Measurements from ENCODE around the gene PNKP.

The PNKP gene

DNA sequence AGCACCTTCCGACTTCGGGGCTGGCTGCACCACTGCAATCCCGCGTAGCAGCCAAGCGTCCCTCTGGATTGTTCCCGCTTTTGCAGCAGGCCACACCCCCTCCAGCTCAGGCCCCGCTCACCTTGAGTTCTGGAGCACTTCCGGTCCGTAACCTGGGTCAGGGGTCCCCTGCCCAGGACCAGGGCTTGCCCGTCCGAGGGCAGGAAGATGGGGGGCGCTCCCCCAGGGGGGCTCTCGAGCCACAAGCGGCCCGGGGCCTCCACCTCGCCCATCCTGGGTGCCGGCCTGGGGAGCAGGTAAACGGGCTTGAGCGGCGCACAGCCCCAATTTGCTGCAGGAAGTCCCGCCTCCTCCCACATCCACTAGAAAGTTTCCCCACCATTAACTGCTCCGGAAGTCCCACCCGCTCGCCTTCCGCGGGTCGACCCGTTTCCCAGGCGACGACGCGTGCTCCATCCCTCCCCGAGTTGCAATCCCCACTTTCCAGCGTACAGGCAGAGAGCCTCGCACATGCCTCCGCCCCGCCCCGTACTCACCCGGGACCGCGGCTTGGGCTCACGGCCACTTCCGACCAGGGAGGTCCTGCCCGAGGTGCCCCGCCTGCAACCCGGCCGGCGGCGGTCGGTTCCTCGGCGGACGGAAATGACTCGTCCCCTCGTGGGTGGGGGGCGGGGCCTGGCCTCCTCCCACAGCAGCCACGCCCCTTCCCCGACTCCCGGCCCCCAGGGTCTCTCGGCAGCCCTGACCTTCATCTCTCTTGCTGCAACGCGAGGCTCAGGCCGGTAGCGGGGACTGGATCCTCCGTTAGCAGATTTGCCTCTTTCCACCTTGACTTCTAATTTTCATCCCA is at the start of gene PNKP:
PNKP (minus strand) TSS at position 644 of the 850 bp plus-strand sequence; CDS start at position 272, 372 bp downstream.
- peak; percentile 98 for DNase-seq

DNA sequence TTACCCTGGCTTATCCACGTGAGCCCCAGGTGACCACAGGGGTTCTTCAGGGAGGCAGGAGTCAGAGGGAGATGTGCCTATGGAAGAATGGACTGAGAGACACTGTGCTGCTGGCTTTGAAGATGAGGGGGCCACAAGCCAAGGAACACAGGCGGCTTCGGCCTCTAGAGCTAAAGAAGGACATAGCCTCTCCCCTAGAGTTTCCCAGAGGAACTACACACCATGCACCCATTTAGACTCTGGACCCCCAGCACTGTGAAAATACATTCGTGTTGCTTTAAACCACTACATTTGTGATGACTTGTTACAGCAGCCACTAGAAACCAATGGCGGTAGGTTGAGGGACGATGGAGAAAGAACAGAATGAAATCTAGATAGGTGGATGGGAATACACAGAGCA is 47.9 kb upstream of the PNKP start:
- DNase-seq, result no peak

DNA sequence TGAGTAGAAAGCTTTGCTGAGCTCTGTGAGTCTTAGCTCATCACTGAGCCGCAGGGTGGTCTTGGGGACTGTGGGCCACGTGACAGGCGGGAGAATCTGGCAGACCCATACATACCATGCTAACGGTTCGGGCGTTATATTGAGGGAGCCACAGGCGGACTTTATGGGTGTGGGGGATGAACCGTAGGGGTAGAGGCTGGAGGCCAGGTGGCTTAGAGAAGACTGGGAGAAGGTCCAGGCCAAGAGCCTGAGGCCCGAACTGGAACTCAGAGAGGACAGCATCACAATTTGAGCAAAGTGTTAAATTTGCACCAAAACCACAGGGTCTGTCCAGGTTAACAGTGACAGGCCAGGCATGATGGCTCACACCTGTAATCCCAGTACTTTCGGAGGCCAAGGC is 46.3 kb upstream of the PNKP start:
- DNase-seq, result no peak

DNA sequence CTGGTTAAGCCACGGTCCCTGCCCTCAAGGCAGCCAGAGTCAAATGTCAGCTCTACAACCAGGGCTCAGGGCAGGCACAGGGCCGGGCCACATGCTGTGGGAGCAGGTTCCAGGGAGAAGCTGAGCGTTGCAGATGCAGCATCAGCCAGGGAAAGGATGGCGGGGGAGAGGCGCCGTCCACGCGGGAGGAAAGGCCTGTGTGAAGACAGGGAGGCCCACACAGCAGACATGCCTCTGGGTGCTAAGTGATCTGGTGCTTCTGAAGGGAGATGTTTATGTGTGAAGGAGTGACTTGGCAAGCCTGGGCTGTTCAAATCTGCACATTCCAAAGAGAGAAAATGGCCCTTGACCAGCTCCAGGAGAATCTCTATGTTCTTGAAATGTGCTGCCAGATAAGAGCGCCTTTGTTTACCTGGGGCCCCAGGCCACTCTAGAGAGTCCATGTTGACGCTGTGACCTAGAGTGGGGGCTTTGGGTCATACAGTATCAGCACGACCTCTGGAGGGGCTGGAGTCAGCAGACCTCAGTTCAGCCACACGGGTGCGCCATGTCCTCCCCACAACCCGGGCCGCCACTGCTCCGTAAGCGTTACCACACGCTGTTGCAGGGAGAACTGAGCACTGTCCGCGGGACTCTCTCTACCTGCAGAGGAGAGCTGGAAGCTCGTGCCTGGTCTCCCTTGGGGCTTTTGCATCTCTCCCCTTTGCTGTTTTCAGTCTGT is 45.7 kb upstream of the PNKP start:
- DNase-seq, result no peak

DNA sequence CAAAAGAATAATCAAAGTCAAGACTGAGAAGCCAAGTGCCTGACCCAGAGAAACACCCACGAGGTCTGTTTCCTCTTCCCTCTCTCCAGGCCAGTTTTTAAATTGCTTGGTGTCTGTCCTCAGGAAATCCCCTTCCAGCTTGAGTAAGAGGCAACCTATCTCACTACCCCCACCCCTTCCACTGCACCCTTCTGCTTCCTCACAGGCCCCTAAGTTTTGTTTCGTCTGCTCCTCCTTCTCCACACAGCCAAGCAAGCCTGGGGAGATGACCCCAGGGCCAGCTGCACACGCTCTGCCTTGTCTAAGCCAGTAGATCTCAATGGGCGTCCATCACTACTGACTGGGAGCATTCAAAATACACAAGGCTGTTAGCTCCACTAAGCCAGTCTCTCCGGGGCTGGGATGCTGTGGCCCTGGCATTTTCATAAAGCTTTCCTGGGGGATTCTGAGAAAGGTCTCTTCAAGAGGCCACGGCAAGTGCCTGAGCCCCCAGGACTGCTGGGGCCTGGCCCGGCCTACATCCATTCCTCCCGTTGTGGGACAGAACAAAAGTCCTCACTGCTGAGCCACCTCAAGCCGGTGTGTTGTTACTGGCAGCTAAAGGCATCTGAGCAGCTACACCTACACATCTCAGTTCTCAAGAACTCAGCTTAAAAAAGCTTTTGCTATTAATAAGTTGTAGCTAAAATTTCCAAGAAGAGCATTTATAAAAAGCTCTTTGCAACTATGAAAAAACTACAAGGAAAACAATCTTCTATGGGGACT is 44.2 kb upstream of the PNKP start:
- no peak for DNase-seq

DNA sequence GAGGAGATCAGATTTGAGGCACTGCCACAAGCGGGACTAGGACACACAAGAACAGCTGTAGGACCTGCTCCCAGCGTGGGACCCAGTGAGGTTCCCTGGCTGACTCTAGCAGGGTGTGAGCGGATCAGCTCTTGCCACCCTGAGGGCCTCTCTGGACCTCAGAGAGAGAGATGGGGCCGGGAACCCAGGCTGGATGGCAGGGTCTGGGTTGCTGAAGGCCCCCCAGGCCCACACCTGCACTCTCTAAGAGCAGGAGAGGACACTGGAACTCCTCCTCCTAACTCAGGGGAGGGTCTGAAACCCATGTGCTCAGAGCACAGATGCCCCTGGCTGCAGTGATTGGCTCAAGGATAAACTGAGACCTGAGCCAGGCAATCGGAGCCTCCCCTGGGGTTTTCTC is 42.8 kb upstream of the PNKP start:
- DNase-seq, result no peak

DNA sequence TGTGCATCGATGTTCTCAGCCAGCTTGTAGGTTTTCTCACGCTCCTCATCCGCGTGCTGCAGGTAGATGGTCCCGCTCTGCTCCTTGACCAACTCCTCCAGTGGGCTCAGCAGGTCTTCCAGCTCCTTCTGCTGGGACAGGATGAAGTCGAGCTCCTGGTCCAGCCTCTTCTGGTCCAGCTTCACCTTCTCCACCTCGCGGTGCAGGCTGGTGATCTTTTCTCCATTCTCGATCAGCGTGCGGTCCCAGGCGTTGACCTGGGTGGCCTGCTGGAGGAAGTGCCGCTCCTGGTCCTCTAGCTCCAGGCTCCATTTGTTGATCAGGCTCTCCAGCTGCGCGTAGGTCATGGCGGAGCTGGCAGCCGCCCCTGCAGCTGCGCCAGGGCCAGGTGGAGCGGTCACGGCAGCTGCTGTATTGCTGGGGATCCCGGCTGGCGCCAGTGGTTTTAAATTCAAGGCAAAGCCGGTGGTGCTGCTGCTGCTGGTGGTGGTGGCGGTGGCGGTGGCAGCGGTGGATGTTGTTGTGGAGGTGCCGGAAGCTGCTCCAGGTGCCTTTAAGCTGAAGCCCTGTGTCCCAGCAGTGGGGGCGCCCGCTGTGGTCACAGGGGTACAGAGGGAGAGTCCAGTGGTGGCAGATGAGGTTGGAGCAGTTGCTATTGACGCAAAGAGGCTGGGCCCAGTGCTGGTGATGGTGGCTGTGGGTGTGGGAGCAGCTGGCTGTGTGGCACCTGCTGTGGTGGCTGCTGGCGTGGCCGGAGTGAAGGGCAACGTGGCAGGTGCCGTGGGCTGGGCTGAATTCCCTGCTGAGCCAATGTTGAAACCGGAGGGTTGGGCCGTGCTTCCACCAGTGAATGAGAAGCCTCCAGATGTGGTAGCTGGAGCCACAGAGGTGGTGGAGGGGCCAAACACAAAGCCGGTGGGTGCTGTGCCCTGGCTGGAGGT is 41.4 kb upstream of the PNKP start:
- DNase-seq, result no peak

DNA sequence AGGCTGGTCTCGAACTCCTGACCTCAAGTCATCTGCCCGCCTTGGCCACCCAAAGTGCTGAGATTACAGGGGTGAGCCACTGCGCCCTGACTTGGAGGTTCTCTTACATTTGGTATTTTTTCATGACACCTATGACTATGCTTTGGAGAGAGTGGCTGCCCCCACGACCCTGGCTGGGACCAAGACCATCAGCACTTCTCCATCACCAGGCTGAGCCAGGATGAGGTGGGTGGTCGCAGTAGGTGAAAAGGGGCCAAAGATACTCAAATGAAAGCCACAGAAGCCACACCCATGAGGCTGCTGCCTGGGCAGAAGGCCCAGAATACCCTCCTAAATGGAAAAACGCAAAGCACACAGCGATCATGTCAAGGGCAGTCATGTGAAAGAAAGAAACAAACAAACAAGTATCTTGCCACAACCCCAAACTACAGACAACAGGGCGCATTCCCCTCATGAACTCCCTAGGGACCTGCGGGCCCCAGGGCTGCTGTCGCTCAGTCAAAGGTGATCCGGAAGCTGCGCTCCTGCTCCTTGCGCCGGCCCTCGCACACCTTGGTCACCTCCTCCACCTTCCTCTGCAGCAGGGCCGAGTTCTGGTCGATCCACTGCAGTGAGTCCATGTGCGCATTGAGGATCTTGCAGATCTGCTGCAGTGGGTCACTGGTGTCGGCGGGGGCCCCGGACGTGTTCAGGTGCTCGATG is 40.5 kb upstream of the PNKP start:
- DNase-seq, result no peak

DNA sequence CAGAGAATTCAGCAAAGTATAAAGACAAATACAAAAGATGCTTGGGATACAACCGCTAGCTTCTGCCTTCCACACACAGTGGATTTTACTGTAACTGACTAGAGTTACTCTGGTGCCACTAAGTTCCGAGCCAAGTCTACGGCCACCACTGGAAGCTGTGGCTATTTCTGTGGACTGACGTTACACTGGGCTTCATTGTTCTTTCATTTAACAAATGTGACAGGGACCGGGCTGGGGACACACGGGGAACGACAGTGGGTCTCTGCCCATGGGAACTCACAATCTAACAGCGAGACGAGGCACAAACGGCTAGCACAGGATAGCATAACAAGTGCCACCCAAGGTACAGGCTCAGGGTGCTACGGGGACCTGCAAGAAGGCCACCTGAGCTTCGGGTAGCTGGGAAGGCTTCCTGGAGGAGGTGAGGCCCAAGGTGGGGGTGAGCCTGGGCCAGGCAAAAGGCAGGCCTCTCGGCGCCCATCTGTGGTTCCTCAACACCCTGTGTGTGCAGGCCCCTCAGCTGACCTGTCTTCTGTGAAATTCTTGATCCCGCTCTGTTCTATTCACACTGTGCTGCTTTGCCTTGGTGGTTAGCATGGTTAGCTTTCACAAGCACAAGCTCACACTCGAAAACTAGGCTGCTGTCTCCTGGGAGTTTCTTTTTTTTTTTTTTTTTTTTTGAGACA is 39.6 kb upstream of the PNKP start:
- no peak for DNase-seq

DNA sequence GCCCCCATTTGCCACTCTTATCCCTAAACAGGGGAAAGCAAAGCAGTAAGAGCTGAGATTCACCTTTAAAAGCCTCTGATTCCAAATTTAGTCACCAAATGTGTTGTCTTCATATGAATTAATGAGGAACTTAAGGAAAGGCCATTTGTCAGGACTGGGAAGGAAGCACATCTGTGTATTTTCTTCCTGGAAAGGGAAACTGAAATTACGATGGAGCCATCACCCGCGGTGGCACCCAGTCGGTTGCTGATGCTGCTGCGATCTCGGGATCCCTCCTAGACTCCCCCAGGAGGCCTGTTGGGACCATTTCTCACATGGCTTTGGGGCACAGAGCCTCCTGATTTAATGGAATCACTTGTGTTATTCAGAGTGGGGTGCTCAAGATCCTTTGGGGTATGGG is 36.8 kb upstream of the PNKP start:
- DNase-seq, result no peak

DNA sequence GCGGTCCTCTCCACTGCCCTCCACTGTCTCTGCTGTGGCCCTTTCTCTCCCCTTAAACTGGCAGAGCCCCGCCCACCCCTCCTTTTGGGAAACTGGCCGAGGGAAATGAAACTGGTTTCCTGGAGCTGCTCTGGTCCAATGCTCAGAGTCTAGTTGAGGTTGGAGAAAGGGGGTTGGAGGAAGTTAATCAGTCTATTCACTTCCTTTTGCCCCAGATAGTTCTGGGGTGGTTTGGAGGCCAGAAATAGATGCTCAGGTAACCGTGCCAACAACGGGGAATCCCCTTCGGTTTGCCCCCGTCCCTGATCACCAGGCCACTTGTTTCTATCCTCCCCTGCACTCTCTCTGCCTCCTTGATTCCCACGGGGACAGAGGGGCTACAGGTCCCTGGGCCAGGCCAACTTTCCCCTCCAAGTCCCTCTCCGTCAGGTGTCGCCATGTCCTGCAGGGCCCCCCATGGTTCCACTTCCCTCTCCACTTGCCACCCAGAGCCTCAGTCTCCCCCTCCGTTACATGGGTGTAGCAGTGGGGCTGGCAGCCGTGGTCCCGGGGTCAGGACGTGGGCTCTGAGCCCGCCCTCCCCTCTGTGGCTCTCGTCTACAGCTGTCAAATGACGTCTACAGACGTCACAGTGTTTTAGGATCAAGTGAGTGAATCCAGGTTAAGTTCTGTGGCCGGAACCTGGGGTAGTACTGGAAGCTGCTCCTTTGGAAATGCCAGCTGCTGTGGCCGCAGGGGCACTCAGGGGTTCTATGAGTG is 29.7 kb upstream of the PNKP start, which contains the start of gene IL4I1:
IL4I1 (minus strand) TSS at position 25 of the 759 bp plus-strand sequence. CDS start 727 bp downstream, outside the sequence.
- no peak for DNase-seq

DNA sequence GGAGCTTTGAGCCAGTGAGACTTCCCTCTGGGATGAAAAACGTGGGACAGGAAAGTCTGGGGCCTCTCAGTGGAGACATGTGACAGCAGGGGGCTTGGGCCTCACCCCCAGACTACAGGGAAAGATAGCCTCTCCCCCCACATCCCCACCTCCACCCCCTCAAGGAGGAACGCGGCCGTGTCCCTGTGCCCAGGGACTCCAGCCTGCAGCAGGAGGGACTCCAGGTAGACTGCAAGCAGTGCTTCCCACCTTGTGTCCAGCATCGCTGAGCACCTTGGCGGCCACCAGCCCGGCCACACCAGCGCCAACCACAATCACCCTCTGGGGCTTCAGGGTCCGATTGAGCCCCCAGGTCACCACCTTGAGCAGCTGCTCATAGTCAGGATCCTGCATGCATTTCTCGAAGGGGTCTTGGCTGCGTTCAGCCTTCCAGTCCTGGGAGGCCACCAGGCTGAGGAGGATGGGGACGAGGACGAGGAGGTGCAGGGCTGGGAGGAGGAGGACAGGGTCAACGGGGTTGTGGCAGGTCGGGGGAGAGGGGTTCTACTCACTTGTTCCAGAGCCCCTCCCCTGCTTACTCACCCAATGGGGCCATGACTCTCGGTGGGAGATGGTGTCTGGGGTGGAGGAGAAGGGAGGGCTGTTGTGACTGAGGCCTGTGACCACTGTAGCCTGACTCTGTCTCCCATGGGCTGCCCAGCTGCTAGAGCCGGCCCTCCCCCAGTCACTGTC is 28.4 kb upstream of the PNKP start:
- DNase-seq, result no peak

DNA sequence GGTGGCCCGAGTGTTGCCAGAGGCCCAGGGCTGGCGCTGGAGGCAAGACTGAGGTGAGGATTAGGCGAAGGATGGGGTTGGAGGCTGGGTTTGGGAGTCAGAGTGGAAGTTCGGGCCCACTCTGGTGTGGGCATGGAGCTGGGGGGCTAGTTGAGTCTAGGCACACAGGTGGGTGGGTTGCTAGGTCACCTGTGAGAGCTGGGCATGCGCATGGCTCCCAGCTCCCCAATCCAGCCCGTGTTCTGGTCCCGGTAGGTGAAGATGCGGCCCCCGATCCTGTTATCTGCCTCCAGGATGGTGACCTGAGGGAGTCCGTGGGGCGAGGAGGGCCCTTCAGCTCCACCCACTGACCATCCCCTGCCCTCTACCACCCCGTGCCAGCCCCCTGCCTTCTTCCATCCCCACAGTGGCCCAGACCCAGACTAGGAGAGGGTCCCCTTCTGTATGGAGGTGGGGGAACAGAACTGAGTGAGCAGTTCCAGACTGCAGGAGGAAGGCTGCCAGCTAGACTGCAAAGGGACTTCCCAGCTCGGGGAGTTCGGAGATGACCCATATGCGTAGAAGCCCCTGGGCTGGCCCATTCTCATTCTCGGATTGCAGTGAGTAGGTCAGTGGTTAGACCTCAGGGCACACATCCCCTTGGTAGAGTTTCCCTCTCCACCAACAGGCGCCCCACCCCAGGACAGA is 27.6 kb upstream of the PNKP start:
- DNase-seq, result no peak

DNA sequence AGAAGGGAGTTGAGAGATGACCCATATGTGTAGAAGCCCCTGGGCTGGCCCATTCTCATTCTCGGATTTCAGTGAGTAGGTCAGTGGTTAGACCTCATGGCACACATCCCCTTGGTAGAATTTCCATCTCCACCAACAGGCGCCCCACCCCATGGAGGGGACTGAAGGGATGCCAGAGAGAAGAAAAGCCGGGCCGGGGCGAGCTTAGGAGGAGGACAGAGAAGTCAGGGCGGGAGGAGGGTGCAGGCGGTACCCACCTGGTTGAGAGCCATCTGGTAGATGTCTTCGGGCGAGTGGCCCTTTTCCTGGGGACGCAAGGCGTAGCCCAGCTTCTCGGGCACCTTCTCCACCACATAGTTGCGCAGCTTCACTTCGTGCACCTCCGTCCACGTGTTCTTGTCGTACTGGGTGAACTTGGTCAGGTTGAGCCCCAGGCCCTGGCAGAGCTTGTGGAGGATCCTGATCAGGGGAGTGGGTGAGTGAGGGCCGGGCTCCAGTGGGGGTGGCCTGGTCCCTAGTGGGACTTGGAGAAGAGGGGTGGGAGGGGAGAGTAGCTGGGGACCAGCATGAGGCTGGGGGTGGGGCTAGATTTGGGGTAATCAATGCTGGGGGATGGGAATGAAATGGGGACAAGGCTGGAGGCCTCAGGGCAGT is 26.8 kb upstream of the PNKP start:
- no peak for DNase-seq

DNA sequence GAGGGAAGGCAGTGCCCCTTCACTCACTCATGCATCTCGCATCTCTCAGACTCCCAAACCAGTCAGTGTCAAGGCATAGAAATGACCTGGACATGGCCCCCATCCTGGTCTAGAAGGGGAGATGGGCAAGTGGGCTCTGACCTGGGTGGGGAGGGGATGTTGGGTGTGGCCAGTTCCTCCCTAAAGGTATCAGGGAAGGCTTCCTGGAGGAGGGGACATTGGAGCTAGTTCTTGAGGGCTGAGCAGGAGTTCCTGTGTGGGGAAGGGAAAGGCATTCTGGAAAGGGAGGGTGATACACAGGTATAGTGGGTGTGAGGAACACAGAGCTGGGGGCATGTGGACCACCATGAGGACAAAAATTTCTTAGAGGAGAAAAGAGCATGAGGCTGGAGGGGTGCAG is 25.3 kb upstream of the PNKP start:
- no peak for DNase-seq

DNA sequence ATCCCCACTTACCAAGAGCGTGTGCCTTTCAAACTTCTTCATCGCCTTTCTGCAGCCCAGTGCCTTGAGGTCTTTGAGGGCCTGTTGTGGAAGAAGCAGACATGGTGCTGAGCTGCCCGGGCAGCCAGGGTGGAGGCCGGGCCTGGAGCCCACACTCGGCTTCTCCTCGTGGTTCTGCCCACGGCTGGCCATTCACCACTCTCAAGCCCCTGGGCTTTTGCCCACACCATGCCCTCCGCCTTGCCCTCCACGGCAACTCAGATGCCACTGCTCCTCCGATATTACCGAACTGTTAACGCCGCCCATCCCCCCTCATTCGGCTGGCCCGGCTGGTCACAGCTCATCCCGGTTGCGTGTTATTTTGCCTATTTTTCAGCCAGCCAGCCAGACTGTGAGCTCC is 24.0 kb upstream of the PNKP start:
- no peak for DNase-seq

DNA sequence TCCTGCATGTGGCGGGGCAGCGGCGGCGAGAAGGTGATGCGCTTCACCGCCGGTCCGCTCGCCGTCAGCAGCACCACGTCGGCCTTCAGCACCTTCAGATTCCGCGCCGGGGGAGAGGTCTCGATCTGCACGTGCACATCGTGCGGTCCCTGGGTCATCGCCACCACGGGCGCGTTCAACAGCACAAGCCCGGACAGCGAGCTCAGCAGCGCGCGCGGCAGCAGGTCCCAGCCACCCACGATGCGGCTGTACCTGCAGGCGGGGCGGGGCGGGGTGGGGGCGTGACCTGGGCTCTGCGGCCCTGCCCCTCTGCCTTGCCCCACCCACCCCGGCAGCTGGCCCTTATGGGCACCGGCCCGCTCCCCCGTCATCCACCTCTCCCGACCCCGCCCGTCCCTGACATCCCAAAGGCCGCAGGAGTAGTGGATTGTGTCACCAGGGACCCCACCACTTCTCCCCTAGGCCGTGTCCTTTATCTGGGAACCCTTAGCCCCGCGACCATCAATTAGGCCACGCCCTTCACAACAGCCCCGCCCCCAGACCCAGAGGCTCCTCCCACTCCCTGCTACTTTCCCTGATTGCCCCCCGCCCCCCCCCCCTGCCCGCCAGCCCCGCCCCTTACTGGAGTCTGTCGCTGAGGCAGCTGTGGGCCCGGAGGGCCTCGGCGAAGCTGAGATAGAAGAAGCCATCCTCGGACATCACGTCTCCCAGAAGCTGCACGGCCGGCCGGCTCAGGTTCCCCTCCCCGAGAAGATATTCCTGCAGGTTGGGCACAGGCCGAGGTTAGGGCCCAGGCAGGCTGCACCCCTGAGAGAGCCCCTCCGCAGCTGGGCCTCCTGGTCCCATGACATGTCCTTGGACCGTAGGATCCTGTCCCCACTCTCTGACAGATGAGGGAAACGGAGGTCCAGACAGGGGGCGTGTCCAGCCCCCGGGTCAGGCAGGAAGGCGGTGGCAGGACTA is 23.3 kb upstream of the PNKP start:
- peak; percentile 87 for DNase-seq
